ENCODE data around the gene NWD2.
A peak's percentile ranks its signal among the peaks of the same experiment; 100 is the strongest.

The NWD2 gene

GRCh38 chr4:37430718-37431416, 186.3 kb downstream of the NWD2 start:
- peak overlapping the region; percentile 3; the same call in 1 of the 2 replicates for H3K27ac ChIP-seq
- TF ChIP-seq, protein P1, sequence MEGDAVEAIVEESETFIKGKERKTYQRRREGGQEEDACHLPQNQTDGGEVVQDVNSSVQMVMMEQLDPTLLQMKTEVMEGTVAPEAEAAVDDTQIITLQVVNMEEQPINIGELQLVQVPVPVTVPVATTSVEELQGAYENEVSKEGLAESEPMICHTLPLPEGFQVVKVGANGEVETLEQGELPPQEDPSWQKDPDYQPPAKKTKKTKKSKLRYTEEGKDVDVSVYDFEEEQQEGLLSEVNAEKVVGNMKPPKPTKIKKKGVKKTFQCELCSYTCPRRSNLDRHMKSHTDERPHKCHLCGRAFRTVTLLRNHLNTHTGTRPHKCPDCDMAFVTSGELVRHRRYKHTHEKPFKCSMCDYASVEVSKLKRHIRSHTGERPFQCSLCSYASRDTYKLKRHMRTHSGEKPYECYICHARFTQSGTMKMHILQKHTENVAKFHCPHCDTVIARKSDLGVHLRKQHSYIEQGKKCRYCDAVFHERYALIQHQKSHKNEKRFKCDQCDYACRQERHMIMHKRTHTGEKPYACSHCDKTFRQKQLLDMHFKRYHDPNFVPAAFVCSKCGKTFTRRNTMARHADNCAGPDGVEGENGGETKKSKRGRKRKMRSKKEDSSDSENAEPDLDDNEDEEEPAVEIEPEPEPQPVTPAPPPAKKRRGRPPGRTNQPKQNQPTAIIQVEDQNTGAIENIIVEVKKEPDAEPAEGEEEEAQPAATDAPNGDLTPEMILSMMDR (conservative IDR thresholded peaks at IDR 0.05): no peak

GRCh38 chr4:37431417-37431743, 186.8 kb downstream of the NWD2 start:
- H3K27ac ChIP-seq: peak overlapping the region; percentile 3; the same call in 1 of the 2 replicates
- TF ChIP-seq, protein P1 (conservative IDR thresholded peaks at IDR 0.05): no peak

GRCh38 chr4:37434469-37434868, 189.9 kb downstream of the NWD2 start:
- TF ChIP-seq, protein P1 (conservative IDR thresholded peaks at IDR 0.05): peak; percentile 71
- no peak overlapping the region for H3K27ac ChIP-seq

- TF ChIP-seq, protein P1 (conservative IDR thresholded peaks at IDR 0.05): no peak
- H3K27ac ChIP-seq: no peak overlapping the region
Observed at GRCh38 chr4:37436546-37436945, 192.0 kb downstream of the NWD2 start.

GRCh38 chr4:37437163-37437562, 192.6 kb downstream of the NWD2 start:
- no peak overlapping the region for H3K27ac ChIP-seq
- TF ChIP-seq, protein P1 (conservative IDR thresholded peaks at IDR 0.05): no peak

DNA sequence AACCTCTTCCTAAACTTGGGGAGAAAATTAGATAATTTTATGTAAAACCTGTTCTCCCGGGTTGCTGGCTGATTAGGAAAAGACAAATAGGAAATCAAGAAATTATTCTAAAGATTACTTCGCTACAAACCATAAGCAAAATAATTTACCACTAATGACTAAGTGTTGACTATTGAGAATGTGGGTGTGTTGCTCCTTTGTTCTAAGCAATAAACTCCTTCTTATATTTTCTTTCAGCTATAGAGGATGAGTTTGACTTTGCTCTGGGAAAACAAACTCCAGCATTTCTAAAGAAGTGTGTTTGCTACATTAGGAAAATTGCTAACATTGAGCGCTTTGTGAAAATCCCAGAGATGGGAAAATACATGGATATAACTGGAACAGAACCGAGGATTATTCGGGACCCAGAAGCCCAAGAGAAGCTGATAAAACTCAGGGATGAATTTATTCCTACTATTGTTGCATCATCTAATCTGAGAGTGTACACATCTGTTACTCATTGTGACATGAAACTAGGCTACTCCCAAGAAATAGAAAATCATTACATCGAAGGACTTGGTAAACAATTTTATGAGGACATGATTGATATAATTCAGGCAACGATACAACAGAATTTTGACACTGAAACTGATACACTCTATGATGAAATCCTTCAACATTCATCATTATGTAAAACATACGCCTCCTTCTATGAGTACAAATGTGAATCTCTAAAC, 194.2 kb downstream of the NWD2 start:
- TF ChIP-seq, protein P1 (conservative IDR thresholded peaks at IDR 0.05): no peak

GRCh38 chr4:37439809-37440474, 195.4 kb downstream of the NWD2 start:
- no peak overlapping the region for H3K27ac ChIP-seq
- TF ChIP-seq, protein P1 (conservative IDR thresholded peaks at IDR 0.05): no peak

More for the DNA sequence above, 194.2 kb downstream of the NWD2 start:
- no peak overlapping the region for H3K27ac ChIP-seq

All from VCaP (cell line).